HG02943 (cell line): ENCODE data around the gene MUL1.
"Not testable (repeated sequence)": the region's sequence is repeated elsewhere in the genome, so short reads cannot be mapped to it uniquely, and the experiment has no call there.

ENCODE experiments used
- ATAC-seq: cut with Tn5 transposase; IDR thresholded peaks from one replicate; pipeline ENCODE4 v1.9.1; 2021; ENCODE audit warnings: mild to moderate bottlenecking, low read depth, moderate library complexity; ENCODE audit not compliant: unreplicated experiment

MUL1 gene

GRCh38 chr1:20519609-20520262 is 11.8 kb upstream of the MUL1 start:
- ATAC-seq: not testable (repeated sequence)

- ATAC-seq: no peak
These were observed 3.8 kb upstream of the MUL1 start for GRCh38 chr1:20511518-20512428.

- no peak for ATAC-seq
These were observed 440 bp upstream of the MUL1 start for GRCh38 chr1:20508411-20508771.

DNA sequence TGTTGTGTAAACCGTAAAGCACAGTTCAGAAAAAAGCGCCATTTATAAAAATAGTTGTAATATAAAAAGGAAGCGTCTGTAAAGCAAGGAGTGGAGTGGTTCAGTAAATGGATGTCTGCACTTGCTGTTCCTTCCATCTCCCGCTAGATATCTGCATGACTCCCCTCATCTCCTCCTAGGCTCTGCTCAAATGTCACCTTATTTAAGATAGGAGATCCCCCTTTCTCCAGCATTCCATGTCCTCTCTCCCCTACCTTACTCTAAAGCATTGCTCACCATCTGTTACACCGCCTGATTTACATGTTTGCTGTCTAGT is 745 bp downstream of the MUL1 start:
- ATAC-seq: no peak

GRCh38 chr1:20505488-20505887 is 2.5 kb downstream of the MUL1 start:
- ATAC-seq: no peak

GRCh38 chr1:20500716-20501115 is 7.2 kb downstream of the MUL1 start:
- no peak for ATAC-seq

DNA sequence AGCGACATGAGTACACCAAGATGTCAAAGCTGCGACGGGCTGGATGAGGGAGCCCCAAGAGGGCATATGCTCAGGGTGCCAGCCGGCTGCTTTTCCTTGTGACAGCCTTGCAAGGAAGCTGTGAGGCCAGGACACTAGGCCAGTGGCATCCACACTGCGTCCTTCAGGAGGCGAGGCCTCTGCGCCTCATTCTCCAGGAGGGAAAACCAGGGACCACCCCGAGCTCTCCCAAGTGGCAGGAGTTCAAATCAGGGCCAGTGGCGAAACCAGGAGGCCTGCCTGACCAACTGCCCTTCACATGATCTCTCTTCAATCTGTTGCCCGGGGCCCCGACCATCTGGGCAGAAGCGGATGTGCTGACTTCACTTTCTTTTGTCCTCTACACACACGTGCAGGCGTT is 8.2 kb downstream of the MUL1 start:
- no peak for ATAC-seq

DNA sequence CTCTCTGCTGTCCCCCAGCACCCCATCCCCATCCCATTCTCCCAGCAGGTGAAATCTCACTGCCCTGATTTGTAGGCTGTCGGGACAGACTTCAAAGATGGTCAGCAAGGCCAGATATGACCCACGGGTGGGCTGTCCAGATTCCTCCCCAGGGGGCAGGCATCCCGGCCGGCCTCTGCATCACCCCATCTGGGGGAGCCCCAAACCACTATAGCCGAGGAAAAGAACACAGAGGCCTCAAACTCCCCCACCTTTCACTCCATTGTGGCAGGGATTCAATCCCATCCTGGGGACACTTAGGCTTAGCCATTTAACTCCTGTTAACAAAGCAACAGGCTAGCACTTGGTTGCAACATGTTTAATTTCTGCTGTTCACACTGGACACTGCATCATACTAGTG is 8.8 kb downstream of the MUL1 start:
- no peak for ATAC-seq

DNA sequence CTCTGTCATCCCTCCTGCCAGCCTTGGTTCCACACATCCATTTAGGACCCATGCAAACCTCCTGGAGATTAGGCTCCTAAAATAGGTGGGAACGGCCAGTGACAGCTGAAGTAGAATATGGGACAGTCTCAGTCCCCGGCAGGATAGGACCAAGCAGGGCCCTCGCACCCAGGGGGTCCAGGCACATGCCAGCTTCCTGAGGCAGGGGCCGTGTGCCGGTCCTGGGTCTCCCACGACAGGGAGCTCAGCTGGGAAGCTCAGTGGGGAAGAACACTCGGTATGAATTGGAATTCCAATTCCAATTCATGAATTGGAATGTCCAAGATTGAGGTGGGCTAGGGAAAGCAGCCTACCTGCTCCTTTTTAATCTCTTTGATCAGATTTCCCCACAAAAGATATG is 9.8 kb downstream of the MUL1 start:
- ATAC-seq: no peak

DNA sequence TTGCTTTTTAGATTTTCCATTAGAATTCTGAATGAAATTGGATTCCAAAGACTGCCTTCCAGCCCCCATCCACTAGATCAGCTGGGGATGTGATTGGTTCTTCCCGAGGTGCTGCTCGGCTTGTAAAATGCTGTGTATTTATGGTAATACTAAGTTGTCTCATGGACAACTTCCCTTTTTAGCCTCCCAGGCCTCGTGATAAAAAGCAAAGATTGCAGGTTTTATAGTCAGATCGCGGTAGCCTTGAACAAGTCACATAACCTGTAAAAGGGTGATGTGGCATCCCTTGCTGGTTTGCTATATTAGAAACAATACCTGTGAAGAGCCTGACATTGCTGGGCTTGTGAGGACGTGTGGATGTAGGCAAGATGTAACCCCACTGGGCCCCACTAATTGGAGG is 10.4 kb downstream of the MUL1 start:
- ATAC-seq: no peak

DNA sequence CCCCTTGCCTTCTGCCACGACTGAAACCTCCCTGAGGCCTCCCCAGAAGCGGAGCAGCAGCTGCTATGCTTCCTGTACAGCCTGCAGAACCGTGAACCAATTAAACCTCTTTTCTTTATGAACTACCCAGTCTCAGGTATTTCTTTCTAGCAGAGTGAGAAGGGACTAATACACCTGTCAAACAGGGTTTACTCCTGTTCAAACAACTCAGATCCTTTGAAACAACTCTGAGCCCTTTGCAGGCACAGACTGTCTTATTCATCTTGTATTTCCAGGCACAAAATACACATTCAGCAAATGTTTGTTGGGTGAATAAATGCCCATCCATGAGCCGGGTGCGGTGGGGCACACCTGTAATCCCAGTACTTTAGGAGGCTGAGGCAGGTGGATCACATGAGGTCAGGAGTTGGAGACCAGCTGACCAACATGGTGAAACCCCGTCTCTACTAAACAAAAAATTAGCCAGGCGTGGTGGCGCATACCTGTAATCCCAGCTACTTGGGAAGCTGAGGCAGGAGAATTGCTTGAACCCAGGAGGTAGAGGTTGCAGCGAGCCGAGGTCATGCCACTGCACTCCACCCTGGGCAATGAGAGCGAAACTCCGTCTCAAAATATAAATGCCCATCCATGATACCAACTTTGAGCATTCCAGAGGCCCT is 11.1 kb downstream of the MUL1 start:
- ATAC-seq: not testable (repeated sequence)

DNA sequence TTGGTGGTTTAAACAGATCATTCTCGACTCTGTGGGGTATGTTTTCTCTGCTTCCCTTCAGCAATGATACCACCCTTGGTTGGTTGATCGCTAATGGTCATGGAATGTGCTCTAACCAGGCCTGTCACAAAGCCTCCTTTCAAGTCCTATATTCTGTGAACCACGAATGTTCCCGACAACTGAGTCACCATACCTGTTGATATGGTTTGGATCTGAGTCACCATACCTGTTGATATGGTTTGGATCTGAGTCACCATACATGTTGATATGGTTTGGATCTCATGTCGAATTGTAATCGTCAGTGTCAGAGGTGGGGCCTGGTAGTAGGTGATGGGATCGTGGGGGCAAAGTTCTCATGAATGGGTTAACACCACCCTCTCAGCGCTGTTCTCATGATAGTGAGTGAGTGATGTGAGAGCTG is 11.7 kb downstream of the MUL1 start:
- ATAC-seq: no peak

DNA sequence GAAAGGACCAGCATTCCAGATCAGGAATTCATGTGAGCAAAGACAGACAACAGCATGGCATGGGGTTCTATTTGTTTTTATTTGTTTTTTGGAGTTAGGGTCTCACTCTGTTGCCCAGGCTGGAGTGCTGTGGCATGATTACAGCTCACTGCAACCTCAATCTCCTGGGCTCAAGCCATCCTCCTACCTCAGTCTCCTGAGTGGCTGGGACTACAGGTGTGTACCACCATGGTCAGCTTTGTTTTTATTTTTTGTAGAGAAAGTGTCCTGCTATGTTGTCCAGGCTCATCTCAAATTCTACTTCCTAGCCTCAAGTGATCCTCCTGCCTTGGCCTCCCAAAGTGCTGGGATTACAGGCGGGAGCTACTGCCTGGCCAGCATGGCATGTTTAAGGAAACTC is 12.3 kb downstream of the MUL1 start:
- no peak for ATAC-seq

- no peak for ATAC-seq
These were observed 13.2 kb downstream of the MUL1 start for GRCh38 chr1:20494609-20495311.

DNA sequence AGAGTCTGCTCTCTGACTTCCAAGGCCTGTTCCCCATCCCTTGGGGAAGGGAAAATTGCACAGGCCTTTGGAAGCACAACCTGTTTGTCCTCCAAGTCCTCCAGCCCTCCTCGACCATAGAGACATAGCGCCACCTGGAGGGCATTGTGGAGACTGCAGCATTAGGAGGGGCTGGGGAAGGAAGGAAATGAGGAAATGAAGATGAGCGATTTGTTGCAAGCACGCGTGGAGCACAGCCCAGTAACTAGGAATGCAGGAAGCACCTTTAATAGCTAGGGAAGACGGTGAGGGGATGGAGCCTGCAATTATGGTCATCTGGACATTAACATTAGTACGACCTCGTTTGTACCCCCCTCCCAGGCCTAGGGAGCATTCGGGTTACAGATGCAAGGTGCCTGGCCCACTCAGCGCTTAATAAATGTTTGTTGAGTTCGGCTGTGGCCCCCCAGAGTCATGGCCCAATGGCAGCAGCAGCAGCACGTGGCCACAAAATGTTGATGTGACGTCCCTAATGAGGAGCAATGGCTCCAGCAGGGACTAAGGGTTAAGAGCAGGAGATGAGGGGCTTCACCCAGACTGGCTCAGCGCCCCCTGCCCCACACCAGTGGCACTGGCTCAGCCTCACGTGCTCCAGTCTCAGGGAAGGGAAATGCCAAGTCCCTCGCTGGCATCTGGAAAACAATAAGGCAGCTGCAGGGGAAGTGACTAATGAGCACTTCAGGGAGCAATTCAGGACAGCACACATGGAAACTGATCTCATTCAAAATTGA is 13.9 kb downstream of the MUL1 start:
- ATAC-seq: no peak

- no peak for ATAC-seq
These were observed 14.6 kb downstream of the MUL1 start for GRCh38 chr1:20493309-20493708.

GRCh38 chr1:20492751-20493150 is 15.2 kb downstream of the MUL1 start:
- no peak for ATAC-seq

DNA sequence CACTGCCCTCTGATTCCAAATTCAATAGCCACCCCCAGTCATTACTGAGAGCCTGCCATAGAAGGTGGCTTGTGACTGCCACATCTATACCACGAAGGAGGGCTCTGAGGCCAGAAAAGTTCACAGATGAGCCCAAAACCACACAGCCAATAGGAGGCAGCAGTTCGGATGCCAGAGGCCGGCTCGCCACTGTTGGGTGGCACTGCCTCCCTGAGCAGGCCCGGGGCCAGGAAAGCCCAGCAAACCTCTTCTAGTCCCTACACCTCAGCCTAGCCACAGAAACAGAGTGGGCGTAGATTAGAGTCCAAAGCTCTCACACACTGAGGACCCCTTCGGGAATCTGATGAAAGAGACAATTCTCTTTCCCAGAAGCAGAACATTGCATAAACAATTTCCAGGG is 16.1 kb downstream of the MUL1 start:
- ATAC-seq: no peak

DNA sequence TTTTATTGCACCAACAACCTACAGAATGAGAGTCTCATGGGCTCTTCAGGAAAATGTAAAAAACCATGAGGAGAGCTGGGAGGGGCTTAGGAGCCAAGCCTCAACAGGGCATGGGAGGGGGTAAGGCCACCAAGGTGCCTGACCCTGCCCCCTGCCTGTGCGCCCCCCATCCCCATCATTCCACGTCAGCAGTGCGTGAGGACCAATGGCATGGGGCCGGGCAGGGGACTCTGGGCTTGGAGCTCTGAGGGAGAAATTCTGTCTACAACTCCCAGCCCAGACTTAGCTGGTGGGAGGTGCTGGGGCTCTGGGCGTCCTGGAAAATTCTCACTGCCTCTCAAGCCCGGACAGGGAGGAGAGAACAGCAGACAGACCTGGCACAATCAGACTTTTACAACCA is 16.8 kb downstream of the MUL1 start:
- no peak for ATAC-seq

DNA sequence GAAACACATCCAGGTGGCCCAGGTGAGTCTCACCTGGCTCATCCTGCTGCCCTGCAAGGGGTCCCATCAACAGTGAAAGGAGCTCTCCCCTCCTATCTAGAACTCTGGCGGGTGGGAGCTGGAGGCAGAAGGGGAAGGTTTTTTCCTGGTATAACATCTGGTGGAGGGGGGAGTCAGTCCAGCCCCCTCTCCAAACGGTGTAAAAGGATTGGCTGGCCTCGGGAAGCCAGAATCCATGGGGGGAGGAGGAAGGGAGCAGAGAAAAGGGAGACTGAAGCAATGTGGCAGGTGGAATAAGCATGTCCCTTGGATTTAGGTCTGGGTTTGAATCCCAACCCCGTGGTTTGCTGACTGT is 20.7 kb downstream of the MUL1 start:
- no peak for ATAC-seq
